Endometrium (tissue), 2 donors: ENCODE results near the gene PRXL2C.
"Not testable (repeated sequence)": the region's sequence is repeated elsewhere in the genome, so short reads cannot be mapped to it uniquely, and the experiment has no call there.

Experiments
- FAIRE-seq: peaks from 2 replicates; lab custom pipeline; 2012; peaks lifted over from hg19 to GRCh38; lab: Jason Lieb, UNC
- donor health status: control.
- donor health status: control.

PRXL2C gene

DNA sequence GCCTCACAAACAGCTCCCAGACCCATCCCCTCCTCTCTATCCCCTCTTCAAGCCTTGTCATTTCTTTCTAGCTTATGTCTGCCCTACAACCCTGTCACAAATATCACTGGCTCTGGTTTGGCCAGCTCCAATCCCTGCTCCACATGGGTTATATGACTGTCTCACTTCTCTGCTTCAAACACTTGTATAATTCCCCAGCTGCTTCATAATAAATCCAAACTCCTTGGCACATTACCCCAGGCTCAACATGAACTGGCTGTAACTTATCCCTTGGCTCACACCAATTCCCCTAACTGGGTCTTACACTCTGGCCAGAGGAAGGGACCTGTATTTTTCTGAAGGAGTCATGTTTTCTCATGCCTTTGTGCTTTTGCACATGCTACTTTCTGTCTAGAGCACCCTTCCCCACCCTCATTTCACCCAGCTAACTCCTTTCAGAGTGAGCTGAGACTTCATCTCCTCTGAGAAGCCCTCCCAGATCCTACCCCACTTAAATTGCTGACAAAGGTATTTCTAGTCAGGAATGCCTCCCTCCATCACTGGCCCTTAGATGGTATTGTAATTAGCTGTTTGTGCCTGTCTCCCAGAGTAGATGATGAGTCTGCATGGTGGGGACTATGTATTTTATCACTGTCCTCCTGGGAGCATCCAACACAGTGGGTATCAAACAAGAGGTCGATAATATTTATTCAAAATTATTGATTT, 5.3 kb downstream of the PRXL2C start:
- FAIRE-seq, result no peak

DNA sequence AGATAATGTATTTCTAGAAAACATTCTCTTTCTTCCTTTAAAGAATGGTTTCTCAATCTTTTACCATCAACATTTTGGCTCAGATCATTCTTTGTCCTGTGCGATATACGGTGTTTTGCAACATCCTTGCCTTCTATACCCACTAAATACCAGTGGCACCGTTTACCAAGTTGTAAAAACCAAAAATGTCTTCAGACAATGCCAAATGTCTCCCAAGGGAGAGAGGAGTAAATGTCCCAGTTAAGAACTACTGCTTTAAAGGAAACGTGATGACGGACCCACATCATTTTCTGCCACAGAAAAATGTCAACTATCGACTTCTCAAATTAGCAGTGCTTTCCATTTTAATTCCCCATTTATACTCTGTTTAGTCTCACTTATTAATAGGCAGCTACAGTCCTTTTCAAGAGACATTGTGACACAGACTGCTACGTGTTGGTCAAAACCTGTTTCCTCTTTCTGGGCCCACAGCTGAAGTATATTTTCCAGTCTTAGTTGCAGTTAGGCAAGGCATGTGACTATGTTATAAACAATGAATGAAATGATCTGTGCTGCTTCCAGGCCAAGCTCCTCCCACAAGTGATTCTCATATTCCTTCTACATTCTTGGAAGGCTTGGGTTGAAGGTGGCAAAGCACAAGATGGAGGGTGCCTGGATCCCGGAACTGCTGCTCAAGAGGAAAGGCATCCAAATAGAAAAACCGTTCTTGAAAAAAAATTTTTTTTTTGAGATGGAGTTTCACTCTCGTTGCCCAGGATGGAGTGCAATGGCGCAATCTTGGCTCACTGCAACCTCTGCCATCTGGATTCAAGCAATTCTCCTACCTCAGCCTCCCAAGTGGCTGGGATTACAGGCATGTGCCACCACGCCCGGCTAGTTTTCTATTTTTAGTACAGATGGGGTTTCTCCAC, 8.8 kb downstream of the PRXL2C start:
- no peak for FAIRE-seq

DNA sequence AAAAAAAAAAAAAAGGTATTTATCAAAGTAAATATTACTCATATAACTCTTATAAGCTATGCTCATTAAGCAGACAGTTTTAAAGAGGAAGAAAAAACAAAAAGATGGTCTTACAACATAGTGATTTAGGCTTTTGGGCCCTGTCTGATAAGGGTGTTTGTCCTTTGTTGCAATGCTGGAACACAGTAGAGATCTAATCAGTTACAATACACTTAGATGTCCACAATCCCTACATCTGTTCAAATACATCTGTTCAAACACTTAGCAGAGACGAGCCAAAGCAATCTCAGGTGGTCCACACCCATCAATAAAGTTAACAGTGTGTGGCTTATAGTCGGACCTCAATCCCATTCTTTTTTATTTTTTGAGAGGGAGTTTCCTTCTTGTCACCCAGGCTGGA, 11.0 kb downstream of the PRXL2C start:
- FAIRE-seq, result no peak

DNA sequence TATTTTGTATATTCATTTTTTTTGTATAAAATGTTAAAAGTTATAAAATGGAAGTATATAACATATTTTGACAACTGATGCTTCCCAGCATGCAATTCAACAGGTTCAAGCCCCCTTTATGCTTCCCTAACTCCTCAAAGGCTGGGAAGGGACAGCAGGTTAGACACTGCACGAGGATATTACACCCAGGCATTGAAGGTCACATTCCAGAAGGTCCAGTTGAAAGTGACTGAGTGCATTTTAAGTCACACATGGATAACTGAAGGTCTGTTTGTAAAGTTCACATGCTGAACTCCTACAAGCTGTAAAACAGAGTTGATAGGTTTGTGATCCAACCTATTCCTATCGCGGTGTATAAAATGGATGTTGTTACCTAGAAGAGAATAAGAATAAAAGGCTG, 13.6 kb downstream of the PRXL2C start:
- no peak for FAIRE-seq

DNA sequence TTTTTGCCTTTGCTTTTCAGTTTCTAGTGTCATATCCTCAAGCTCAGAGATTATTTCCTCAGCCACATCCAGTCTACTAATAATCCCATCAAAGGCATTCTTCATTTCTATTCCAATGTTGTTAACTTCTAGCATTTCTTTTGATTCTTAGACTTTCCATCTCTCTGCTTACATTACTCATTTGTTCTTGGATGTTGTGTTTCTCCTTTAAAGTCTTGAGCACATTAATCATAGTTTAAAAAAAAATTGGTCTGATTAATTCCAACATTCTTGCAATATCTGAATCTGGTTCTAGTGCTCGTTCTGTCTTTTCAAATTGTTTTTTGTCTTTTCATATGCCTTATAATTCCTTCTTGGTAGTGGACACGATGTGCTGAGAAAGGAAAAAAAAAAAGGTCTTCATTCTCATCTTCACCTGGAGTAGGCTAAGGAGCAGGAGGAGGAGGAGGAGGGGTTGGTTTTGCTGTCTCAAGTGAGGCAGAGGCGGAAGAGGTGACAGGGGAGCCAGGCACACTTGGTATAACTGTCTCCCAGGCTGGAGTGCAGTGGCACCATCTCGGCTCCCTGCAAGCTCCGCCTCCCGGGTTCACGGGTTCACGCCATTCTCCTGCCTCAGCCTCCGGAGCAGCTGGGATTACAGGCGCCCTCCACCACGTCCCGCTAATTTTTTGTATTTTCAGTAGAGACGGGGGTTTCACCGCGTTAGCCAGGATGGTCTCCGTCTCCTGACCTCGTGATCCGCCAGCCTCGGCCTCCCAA, 16.3 kb downstream of the PRXL2C start:
- FAIRE-seq, result no peak

DNA sequence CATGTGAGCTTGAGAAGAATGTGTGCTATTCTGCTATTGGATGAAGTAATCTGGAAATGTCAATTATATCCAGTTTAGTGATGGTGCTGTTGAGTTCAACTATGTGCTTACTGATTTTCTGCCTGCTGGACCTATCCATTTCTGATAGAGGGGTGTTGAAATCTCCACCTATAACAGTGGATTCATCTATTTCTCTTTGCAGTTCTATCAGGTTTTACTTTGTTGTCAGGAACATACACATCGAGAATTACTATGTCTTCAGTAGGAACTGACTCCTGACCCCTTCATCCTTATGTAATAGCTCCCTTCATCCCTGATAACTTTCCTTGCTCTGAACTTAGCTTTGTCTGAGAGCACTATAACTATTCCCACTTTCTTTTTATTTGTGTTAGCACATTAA, 18.7 kb downstream of the PRXL2C start:
- no peak for FAIRE-seq

DNA sequence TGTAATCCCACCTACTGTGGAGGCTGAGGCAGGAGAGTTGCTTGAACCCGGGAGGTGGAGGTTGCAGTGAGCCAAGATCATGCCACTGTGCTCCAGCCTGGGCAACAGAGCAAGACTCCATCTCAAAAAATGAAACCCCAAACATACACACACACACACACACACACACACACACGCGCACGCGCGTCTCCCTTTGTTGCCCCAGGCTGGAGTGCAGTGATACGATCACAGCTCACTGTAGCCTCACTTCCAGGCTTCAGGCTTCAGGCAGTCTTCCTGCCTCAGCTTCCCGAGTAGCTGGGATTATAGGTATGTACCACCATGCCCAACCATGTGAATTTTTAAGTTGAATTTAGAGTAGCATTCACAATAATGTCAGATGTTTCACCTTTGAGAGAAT, 21.5 kb downstream of the PRXL2C start:
- not testable (repeated sequence) for FAIRE-seq

DNA sequence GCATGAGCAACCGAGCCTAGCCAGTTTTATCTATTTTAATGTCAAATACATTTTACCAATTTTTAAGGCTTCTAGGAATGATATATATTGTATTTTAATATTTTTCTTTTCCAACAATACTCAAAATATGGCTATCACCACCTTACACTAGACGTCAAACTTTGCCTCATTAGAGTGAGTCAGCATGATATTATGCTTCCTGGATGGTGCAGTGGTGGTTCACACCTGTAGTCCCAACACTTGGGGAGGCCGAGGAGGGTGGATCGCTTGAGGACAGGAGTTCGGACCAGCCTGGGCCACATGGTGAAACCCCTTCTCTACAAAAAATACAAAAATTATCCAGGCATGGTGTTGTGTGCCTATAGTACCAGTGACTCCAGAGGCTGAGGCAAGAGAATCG, 28.2 kb downstream of the PRXL2C start:
- FAIRE-seq, result no peak

DNA sequence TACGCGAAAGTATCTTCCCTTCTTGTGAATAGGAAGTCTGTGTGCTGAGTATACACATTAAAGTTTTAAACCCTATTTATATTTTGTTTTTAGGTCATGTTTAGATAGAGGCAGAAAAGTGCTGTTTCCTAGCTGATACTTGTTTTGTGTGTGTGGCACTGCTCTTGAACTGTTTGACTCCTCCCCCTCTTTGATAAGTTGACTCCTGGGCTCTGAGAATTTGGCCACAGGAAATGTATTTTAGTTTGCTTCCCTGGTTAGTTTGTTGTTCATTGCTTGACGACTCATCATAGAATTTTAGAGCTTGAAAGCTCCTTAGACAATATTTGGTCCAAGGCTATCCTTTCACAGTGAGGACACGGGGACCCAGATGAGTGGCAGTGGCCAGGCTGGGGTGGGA, 33.5 kb downstream of the PRXL2C start:
- no peak for FAIRE-seq

DNA sequence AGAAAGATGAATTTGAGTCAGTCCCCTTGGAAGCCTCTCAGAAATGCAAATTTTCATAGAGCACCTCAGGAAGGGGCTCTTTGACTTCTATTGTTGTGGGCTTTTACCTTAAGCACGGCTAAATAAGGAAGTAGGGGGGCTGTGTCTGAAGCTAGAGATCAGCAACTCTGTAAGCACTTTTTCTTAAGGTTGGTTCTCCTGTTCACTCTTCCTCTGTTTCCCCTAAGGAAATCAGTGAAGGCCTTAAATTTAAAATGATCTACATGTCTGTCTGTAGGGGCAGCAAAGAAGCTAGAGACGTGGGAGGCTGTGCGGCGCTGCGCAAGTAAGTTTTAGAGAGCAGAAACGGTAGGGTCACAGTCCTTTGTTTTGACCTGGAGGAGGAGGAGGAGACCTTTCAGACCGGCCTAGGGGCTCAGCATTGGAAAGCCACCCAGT, 34.3 kb downstream of the PRXL2C start:
- FAIRE-seq, result no peak

DNA sequence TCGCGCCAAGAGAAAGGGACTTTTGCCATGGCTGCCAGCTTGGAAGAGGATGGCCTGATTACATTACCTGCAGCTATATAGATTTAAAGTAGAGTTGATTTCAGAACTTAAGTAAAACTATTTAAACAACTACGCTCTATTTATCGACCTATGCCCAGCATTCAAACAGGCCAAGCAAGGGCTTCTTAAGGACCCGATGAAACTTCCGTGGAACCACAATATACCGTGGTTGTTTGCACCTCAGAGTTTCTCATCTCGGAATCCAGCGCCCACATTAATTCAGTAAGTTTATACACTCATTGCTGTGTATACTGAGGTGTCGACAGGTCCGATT, 35.0 kb downstream of the PRXL2C start:
- no peak for FAIRE-seq

DNA sequence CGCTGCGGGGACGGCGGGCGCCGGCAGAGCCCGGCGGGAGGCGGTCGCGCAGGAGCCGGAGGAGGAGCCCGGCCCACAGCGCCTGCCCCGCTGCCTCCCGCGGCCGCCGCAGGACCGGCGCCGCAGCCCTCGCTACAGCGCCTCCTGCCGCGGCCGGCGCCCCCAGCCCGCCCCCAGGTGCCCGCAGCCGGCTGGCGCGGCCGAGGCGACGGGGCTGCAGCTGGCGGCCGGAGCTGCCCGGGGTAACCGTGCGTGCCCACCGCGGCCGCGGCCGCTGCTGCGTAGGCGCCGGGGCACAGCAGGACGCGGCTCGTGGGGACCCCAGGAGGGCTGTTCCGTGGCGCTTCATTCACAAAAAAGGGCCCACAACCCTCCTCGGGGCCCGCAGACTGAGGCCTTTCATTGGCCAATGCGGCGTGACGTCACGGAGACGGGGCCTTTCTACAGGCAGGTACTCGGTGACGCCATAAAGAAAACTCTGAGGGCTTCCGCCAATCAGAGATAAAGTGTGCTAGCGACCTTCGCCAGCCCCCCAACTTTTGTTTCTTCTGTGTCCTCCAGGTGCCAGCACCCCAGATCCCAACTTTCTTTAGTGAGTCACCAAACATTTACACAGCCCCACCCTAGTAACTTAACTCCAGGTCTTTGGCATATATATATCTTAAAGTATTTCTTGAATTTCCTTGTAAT, 35.5 kb downstream of the PRXL2C start, which contains the start of gene CDC14B:
CDC14B (minus strand) TSS at position 353 of the 690 bp plus-strand sequence. CDS start 465 bp downstream, outside the sequence.
- no peak for FAIRE-seq

DNA sequence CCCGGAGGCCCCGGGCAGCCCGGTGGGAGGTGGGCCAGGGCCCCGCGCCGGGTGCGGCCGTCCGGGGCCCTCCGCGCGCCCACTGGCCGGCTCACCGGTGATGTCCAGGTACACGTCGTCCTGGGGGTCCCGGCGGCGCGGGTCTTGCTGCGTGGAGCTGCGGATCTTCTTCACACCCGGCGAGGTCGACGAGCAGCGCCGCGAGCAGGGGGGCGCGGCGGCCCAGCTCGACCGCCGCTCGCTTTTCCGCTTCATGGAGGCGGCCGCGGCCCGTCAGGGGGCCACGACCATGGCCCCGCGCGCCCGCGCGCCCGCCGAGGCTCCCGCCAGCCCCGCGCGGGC, 36.0 kb downstream of the PRXL2C start:
- no peak for FAIRE-seq

DNA sequence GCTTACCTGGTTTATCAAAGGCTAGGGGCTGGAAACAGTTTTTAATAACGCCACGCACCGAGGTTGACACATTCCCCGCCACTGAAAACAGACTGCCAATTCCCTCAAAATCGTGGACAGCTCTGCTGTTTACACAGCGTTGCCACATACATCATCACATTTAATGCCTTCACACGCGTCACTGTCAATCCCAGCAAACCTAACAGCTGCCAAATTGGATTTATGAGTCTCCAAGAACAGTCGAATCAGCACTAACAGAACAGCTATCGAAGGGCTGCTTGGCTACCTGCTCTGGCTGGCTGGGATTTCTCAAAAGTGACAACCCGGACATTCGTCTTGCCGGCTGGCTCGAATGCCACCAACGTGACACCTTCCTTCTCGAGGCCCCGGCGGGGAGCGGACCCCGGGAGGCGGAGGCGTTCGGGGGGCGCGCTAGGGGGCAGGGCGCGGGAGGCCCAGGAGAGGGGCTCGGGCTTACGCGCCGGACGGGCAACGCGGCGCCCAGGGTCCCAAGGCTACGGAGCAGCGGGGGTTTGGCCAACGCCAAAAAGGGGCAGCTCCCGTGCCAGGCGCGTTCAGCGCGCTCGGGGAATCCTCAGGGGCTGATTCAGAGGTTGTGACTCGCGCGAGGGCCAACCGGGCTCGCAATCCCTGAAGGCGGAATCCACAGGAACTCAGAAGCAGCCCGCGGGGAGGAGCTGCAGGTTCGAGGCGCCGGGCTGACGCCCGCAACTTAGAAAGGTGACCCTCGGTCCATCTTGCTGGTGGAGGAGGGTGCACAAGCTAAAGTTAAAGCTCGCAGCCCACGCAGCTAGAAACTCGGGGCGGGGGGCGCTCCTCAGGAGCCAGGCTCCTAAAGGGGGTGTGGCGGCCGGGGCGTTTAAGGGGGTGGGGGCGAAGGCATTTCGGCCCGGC, 36.7 kb downstream of the PRXL2C start:
- no peak for FAIRE-seq

DNA sequence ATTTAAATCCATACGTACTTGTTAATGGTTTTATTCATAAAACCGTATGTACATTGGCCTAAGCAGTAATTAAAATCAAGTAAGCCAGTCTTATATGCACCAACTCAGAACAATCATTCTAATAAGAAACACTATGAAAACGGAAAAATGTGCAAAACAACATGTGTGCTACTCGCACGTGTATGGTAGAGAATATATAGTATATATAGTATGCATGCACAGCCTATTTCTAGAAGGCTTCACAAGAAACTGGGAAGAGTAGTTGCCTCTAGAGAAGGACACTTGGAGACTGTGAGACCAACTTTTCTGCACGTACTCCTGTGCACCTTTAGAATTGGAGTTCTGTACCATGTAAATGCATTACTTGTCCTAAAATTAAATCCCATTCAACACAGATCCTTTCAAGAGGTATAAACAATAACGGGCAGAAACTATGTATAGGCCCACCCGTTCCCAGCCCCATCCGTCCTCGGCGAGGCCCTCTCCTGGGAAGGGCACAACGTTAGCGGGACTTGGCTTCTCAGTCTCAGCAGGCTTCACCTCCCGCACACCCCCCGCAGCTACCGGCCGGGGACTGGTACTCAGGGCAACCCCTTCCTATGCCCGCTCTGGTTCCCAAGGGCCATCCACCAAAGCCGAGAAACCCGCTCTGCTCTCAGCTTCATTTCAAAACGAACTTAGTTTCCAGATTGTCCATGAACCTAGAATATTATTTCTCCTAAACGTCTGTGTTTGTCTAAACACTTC, 37.5 kb downstream of the PRXL2C start:
- FAIRE-seq, result no peak

DNA sequence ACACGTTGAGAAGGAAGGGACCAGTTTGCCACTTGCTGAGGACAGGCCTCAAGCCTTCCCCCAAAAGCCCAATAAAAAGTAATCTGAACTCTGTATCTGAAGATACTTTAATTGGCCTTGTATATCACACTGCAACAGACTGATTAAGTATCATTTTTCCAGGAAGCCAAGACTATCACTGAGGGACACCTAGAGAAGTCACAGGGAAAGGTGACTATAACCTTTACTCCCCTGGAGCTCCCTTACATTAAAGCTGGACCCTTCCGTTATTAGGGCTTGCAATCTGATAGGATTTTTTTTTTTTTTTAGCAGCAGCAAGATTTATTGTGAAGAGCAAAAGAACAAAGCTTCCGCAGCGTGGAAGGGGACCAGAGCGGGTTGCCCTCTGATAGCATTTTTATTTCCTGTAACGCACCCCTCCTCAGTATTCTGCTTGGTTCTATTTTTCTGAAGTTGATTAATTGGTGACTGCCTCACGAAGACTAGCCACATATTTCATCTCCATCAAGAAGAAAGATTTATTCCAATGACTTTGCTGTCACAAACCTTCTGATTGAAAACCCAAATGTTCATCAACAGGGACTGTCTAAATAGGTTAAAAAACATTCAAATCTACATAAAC, 38.2 kb downstream of the PRXL2C start:
- FAIRE-seq, result no peak

DNA sequence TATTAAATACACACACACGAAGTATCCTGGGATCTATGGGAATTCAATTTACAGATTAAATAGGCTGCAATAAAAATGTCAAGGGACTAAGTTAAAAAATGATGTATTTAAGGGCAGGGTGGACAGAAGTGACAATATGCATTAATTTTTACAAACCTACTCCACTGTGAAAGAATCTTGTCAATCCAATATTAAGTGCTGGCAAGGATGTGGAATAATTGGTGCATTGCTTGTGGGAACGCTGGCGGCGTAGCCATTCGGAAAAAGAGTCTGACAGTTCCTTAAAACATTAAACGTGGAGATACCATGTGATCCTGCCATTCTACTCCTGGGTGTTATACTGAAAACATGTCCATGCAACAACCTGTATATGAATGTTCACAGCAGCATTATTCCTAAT, 39.7 kb downstream of the PRXL2C start:
- FAIRE-seq, result no peak

DNA sequence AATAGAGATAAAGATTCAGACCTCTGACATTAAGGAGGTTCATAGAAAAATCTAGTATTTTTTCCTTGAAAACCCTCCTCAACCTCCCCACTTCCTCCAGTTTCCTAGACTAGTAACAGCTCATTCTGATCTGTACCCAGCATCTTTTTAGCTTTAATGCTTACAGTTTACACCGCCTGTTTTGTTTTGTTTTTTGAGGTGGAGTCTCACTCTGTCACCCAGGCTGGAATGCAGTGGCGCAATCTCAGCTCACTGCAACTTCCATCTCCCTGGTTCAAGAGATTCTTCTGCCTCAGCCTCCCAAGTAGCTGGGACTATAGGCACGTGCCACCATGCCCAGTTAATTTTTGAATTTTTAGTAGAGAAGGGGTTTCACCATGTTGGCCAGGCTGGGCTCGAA, 40.5 kb downstream of the PRXL2C start:
- not testable (repeated sequence) for FAIRE-seq

DNA sequence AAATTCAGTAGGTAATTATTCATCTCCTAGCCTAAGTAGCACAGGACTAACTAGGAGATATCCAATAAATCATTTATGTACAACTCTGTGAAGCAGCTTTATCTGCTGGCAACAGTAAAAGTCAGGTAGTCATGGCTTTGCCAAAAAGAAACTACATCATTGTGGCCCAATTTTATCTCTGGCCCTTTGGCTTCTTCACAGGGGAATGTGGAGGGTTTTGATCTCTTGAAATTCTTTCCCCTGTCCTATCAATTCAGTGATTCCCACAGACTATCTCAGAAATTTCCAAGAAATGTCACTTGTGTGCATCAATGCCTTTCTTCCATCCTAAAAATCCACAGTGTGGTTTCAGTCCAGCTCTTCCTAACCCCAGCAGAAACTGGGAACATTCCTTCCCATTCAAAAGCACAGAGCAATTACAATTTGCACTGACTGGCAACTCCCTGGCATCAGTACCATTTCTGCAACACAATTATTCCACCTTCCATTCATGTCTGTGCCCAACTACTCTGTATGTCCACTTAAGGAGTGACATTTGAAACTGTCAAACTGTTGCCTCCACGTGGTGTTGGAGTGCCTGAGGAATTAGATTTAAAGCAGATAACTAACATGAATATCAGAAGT, 42.0 kb downstream of the PRXL2C start:
- no peak for FAIRE-seq
